Lung (tissue), 12 donors: ENCODE data around the gene TFAP2D. TPM values are rescaled to one million over a fixed set of nuclear protein-coding genes. Genes with fewer than 3 reads are reported as not detected.
A peak's percentile ranks its signal among the peaks of the same experiment; 100 is the strongest.

ENCODE experiments used
- ATAC-seq: fragments of 200-7000 bp; cut with Tn5 transposase; one replicate; pipeline ENCODE4 v1.9.1; 2020; ENCODE audit warnings: moderate number of reproducible peaks; ENCODE audit not compliant: insufficient read depth, low FRiP score
- DNase-seq, 3 donors: peaks; one replicate each; pipeline ENCODE4 v3.0.0-alpha.2; 2013 to 2017
- H3K27ac ChIP-seq, 2 donors: one replicate each; pipeline ENCODE4 v1.5.1; 2013; ENCODE audit warnings: mild to moderate bottlenecking in 2 of 2, moderate library complexity in 2 of 2, control low read depth in 1 of 2, inconsistent platforms in 1 of 2, low read depth in 1 of 2, low read length in 1 of 2
- H3K27me3 ChIP-seq, 3 donors: one replicate each; pipeline ENCODE4 v1.5.1; 2013; ENCODE audit warnings: low read length in 2 of 3; ENCODE audit not compliant: control insufficient read depth in 3 of 3, insufficient read depth in 3 of 3
- H3K36me3 ChIP-seq, 4 donors: one replicate each; pipeline ENCODE4 v1.5.1; 2013; ENCODE audit warnings: low read length in 4 of 4, mild to moderate bottlenecking in 1 of 4, moderate library complexity in 1 of 4; ENCODE audit not compliant: control insufficient read depth in 4 of 4, insufficient read depth in 4 of 4
- H3K4me1 ChIP-seq, 5 donors: one replicate each; pipeline ENCODE4 v1.5.1; 2013; ENCODE audit warnings: low read length in 5 of 5, mild to moderate bottlenecking in 2 of 5, moderate library complexity in 1 of 5; ENCODE audit not compliant: control insufficient read depth in 5 of 5, insufficient read depth in 5 of 5
- H3K4me3 ChIP-seq: one replicate; pipeline ENCODE4 v1.5.1; 2013; ENCODE audit warnings: mild to moderate bottlenecking, control low read depth, moderate library complexity
- H3K9ac ChIP-seq, 2 donors: one replicate each; pipeline ENCODE4 v1.5.1; 2013; ENCODE audit warnings: low read length in 2 of 2, control low read depth in 1 of 2; ENCODE audit not compliant: insufficient read depth in 1 of 2
- H3K9me3 ChIP-seq, 4 donors: one replicate each; pipeline ENCODE4 v1.5.1; 2013; ENCODE audit warnings: low read length in 3 of 4, mild to moderate bottlenecking in 1 of 4, moderate library complexity in 1 of 4; ENCODE audit not compliant: control insufficient read depth in 4 of 4, insufficient read depth in 3 of 4
- WGBS, 2 donors: extraction: QIAGEN DNeasy Blood & Tissue Kit; methylation state at CpG; one replicate each; pipeline ENCODE4 v1.1.7; 2013; 5-methylcytosine and 5-hydroxymethylcytosine counted together
- polyA plus RNA-seq, 2 donors: library from polyadenylated mRNA; stranded (reverse); fragments of 200-250 nt; gene quantifications; one replicate each; pipeline ENCODE4 v1.2.1, GENCODE V29; 2013
- total RNA-seq, 2 donors: library from RNA; depleted of rRNA in 1 of 2; stranded (reverse); fragments of >200 nt in 1 of 2; gene quantifications; one replicate each; pipeline ENCODE4 v1.2.1, GENCODE V29; 2014 to 2021
- TF ChIP-seq, protein P1 (sequence below): IDR thresholded peaks from 2 replicates; pipeline ENCODE4 v1.5.1; 2012; ENCODE audit warnings: mild to moderate bottlenecking; ENCODE audit errors: control extremely low read depth, extremely low read depth
- donor health status: control.
- donor health status: control.
- donor health status: Bipolar disorder and iron deficiency.
- donor health status: healthy.
- donor health status: DM: yes; HTN: yes; CAD: no.

The TFAP2D gene
- total and polyA plus RNA-seq, 4 donors, result not detected

DNA sequence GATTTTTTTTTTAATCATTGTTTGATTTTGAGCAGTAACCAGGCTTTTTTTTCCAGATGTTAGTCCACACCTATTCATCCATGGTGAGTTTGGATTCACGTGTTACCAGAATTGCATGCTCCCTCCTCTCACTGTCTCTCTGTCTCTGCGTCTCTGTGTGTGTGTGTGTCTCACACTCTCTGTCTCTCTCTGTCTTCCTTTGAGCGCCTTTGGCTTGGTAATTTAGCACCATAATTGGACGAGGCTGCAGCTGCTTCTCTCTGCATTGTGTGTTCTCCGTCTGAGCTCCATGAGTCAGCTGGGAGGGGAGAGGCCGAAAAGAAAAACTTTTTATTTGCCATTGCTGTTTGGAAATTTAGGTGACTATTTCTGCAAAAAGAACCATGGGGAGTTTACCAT lies 108.8 kb downstream of the TFAP2D start:
- Histone ChIP-seq H3K36me3 (no peaks in the 10 kb centered on the region), H3K4me1 (peaks cover 0 to 10% (median 4%) of the 10 kb centered on the region in 5 donors), H3K9me3 (peaks cover 0 to 12% (median 0%) of the 10 kb centered on the region in 4 donors), H3K4me3 (no peak overlapping the region), H3K27me3 (peaks cover 9 to 98% (median 96%) of the 10 kb centered on the region in 3 donors), H3K9ac (no peak overlapping the region), H3K27ac (no peak overlapping the region)
- TF ChIP-seq, protein P1, sequence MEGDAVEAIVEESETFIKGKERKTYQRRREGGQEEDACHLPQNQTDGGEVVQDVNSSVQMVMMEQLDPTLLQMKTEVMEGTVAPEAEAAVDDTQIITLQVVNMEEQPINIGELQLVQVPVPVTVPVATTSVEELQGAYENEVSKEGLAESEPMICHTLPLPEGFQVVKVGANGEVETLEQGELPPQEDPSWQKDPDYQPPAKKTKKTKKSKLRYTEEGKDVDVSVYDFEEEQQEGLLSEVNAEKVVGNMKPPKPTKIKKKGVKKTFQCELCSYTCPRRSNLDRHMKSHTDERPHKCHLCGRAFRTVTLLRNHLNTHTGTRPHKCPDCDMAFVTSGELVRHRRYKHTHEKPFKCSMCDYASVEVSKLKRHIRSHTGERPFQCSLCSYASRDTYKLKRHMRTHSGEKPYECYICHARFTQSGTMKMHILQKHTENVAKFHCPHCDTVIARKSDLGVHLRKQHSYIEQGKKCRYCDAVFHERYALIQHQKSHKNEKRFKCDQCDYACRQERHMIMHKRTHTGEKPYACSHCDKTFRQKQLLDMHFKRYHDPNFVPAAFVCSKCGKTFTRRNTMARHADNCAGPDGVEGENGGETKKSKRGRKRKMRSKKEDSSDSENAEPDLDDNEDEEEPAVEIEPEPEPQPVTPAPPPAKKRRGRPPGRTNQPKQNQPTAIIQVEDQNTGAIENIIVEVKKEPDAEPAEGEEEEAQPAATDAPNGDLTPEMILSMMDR, result no peak
- DNase-seq (peak in 1 of 3 donors; percentile 15), ATAC-seq (no peak)
- WGBS, 2 donors, result 9 to 10% methylated on average over 6 of the region's 6 CpGs

Other genes with a start within 250 kb of the TFAP2D start
- gene TFAP2B, start 105.3 kb downstream of the TFAP2D start, total RNA-seq, result not detected
- gene TFAP2B, start 105.3 kb downstream of the TFAP2D start, polyA plus RNA-seq, result under 1 TPM in 1 of 2 donors, not detected in 1; 0.02 TPM